Fibroblast of the aortic adventitia (primary cell): Measurements from ENCODE around the gene ZNRD2. TPM values are rescaled to one million over a fixed set of nuclear protein-coding genes. Genes with fewer than 3 reads are reported as not detected.
"Not testable (repeated sequence)": the region's sequence is repeated elsewhere in the genome, so short reads cannot be mapped to it uniquely, and the experiment has no call there.

ENCODE experiments used
- DNase-seq: peaks from one replicate; pipeline ENCODE4 v3.0.0-alpha.2; 2010; ENCODE audit warnings: low read depth
- H3K4me3 ChIP-seq: 2 replicates; pipeline ENCODE4 v1.5.1; 2011; ENCODE audit warnings: low read depth, mild to moderate bottlenecking, control low read depth, low read length, moderate library complexity
- CTCF ChIP-seq: IDR thresholded peaks from 2 replicates; pipeline ENCODE4 v1.5.1; 2011; ENCODE audit warnings: mild to moderate bottlenecking, low read length, control low read depth, inconsistent platforms; ENCODE audit not compliant: insufficient read depth
- total RNA-seq: library from RNA; depleted of rRNA; stranded (reverse); fragments of >200 nt; gene quantifications from 2 replicates; pipeline ENCODE4 v1.2.3, GENCODE V29; 2012; ENCODE audit warnings: low replicate concordance

The ZNRD2 gene
- total RNA-seq, 1 donor = 48.0 TPM

- no peak overlapping the region for H3K4me3 ChIP-seq
- TF ChIP-seq CTCF = no peak
- no peak for DNase-seq
Measured at GRCh38 chr11:65562788-65563187, 7.5 kb upstream of the ZNRD2 start.

- H3K4me3 ChIP-seq = no peak overlapping the region
- TF ChIP-seq CTCF = no peak
- no peak for DNase-seq
Measured at GRCh38 chr11:65563601-65564000, 6.7 kb upstream of the ZNRD2 start.

GRCh38 chr11:65564879-65565559 lies 5.3 kb upstream of the ZNRD2 start:
- not testable (repeated sequence) for H3K4me3 ChIP-seq, DNase-seq

- TF ChIP-seq CTCF = no peak
- H3K4me3 ChIP-seq = no peak overlapping the region
- DNase-seq = peak; percentile 41
Measured at GRCh38 chr11:65565624-65566453, 4.4 kb upstream of the ZNRD2 start.

GRCh38 chr11:65569164-65569972 lies 909 bp upstream of the ZNRD2 start:
- DNase-seq = no peak
- peak overlapping the region; percentile 93 for H3K4me3 ChIP-seq
- no peak for TF ChIP-seq CTCF

GRCh38 chr11:65571420-65571819 lies 1.1 kb downstream of the ZNRD2 start:
- H3K4me3 ChIP-seq = peak overlapping the region; percentile 93
- TF ChIP-seq CTCF = no peak
- no peak for DNase-seq

GRCh38 chr11:65571940-65572339 lies 1.7 kb downstream of the ZNRD2 start:
- peak; percentile 54 for DNase-seq
- peak overlapping the region; percentile 93 for H3K4me3 ChIP-seq
- TF ChIP-seq CTCF = peak; percentile 47
